Measurements from ENCODE around the gene ZHX3.

Gene ZHX3

DNA sequence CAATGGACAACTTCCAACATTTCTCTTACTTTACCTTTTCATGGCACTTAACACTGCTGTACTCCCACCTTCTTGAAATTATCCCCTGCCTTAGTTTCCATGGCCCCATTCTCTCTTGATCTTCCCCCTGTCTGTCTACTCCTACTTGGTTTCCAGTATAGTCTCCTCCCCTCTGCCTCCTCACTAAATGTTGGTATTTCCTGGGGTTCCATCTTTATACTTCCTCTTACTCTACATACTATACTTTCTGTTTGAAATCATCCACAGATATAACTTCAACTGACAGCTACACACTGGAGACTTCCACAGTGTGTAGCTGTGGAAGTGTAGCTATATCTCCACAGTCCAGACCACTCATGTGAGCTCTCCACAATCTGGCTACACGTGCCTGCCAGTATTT lies 13.5 kb downstream of the ZHX3 start:
- no peak for DNase-seq (ENCODE audit: low read depth, low spot score)

GRCh38 chr20:41300886-41301285 lies 16.6 kb downstream of the ZHX3 start:
- DNase-seq (ENCODE audit: low read depth, low spot score): no peak

GRCh38 chr20:41300383-41300782 lies 17.1 kb downstream of the ZHX3 start:
- no peak for DNase-seq (ENCODE audit: low read depth, low spot score)

DNA sequence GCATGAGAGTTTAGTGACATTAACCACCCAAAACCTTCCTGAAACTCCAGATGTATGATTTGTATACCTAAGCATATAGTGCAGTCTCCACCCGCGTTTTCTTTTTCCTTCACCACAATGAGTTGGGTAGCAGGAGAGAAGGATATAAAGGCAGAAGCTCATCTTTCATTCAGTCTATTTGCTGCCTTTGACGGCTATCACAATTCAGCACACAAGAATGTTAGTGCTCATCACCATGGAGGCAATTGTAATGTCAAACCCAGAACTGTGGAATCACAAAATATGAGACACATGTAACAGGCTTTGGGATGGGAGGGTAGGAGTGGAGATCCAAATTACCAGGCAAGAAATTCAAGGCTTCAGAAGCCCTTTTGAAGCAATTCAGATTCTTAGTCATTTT lies 17.6 kb downstream of the ZHX3 start:
- DNase-seq (ENCODE audit: low read depth, low spot score): no peak

- no peak for DNase-seq (ENCODE audit: low read depth, low spot score)
Measured at GRCh38 chr20:41293269-41294037, 24.1 kb downstream of the ZHX3 start.

DNA sequence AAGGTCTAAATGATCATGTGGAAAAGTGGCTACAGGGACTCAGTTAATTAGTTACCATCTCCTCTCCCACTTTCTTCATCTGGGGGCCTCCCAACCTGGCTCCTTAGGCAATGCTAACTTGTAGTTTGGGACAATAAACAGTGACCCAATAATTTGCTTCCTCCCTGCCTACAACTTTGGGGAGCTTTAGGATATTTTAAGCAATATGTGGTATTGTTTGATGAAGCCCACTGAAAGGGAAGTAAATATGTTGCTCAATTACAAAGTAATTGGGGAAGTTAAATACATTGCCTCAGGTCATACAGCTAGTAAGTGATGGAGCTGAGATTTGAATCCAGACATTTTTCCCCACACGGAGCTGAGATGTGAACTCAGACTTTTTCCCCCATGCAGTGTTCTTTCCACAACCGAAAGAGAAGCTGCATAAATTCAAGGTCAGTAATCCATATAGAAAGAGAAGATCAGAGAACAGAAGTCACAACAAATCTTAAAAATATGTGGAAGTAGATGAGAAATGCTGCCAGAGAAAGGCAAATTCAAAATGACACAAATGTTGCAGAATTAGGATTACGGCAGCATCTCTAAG lies 26.6 kb downstream of the ZHX3 start:
- DNase-seq (ENCODE audit: low read depth, low spot score): no peak

- no peak for DNase-seq (ENCODE audit: low read depth, low spot score)
Measured at GRCh38 chr20:41287327-41287726, 30.2 kb downstream of the ZHX3 start.

DNA sequence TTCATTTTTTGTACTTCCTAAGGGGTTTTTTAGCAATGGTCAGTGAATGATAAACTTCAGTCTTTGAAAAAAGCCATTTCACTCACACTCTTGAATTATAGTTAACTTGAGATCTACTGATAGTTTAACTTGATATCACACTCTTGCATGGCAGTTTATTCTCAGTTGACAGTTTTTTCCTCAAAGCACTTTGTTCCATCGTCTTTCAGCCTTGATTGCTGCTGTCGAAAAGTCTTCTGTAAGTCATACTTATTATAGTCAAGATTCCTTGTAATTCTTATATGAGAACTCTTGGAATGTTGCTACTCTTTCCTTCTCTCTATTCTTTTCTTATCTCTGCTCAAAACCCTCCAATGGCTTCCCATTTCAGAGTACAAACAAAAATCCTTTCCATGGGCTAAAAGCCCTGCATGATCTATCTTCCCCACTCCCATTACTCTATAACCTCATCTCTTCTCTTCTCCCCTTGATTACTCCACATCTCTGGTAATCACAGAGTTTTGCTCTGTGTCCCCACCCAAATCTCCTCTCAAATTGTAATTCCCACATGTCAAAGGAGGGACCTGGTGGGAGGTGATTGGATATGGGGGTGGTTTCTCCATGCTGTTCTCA lies 31.2 kb downstream of the ZHX3 start:
- DNase-seq (ENCODE audit: low read depth, low spot score): no peak

- DNase-seq (ENCODE audit: low read depth, low spot score): no peak
Measured at GRCh38 chr20:41279546-41280225, 37.8 kb downstream of the ZHX3 start.

DNA sequence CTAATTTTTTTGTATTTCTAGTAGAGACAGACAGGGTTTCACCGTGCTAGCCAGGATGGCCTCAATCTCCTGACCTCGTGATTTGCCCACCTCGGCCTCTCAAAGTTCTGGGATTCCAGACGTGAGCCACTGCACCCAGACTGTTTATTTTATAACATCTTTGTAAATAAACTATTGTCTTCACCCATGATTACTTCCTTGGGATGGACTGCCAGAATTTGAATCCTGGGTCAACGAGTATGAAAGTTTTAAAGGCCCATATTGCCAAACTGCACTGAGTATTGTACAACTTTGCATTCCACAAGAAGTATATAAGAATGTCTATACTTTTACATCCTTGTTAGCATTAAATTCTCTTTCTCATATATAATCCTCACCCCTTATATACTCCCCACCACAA lies 38.6 kb downstream of the ZHX3 start:
- no peak for DNase-seq (ENCODE audit: low read depth, low spot score)

DNA sequence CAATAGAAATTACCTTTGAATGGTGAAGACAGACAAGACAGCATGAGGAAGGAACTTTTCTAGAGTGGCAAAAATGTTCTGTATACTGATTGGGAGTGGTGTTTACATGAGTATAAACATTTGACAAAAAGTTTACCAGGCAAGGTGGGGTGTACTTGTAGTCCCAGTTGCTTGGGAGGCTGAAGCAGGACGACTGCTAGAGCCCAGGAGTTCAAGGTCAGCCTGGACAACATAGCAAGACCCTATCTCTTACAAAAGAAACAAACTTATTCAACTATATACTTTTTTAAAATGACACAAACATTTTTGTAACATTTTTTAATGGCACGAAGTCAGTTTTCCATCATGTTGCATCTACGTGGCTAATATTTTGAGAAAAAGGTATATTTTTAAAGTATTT lies 40.5 kb downstream of the ZHX3 start:
- DNase-seq (ENCODE audit: low read depth, low spot score): no peak

DNA sequence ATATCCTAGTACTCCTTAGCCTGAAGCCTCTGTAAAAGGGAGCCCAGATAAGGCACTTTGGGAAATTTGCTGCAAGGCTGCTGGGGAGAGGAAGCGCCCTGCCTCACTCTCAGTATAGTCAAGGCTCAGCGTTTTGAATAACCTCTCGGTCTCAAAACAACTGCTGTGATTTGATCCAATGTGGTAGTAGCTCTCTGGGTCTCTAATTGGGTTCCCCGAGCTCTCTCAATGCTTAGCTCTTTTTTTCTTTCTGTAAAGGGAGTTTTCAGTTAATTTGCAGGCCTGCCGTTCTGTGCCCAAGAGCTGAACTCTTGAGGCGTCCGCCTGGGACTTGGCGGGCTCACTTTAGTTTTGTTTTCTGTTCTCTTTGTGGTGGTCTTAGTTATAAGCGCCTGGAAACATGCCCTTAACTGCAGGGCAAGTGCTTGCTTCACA lies 41.2 kb downstream of the ZHX3 start:
- DNase-seq (ENCODE audit: low read depth, low spot score): no peak

- DNase-seq (ENCODE audit: low read depth, low spot score): no peak
Measured at GRCh38 chr20:41275301-41275731, 42.2 kb downstream of the ZHX3 start.

- no peak for DNase-seq (ENCODE audit: low read depth, low spot score)
Measured at GRCh38 chr20:41274152-41274551, 43.4 kb downstream of the ZHX3 start.

DNA sequence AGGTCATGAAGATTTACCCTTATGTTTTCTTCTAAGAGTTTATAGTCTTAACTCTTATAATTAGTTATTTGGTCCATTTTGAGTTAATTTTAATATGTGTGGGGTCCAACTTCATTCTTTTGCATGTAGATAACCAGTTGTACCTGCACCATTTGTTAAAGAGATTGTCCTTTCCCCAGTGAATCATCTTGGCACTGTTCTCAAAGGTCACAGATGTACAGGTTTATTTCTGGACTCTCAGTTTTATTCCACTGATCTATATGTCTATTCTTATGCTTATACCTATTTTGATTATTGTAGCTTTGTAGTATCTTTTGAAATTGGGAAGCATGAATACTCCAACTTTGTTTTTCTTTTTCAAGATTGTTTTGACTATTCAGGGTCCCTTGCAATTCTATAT lies 44.1 kb downstream of the ZHX3 start:
- DNase-seq (ENCODE audit: low read depth, low spot score): no peak

DNA sequence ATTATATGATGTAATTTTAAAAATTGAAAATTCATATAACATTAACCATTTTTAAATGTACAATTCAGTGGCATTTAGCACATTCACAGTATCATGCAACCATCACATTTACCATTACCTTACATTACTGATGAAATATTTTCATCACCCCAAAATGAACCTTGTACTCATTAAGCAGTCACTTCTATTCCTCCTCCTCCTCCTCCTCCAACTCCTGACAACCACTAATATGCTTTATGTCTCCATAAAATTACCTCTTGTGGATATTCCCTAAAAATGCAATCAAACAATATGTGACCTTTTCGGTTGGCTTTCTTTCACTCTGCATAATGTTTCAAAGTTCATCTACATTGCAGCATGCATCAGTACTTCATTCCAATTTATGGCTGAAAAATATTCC lies 45.2 kb downstream of the ZHX3 start:
- DNase-seq (ENCODE audit: low read depth, low spot score): no peak

DNA sequence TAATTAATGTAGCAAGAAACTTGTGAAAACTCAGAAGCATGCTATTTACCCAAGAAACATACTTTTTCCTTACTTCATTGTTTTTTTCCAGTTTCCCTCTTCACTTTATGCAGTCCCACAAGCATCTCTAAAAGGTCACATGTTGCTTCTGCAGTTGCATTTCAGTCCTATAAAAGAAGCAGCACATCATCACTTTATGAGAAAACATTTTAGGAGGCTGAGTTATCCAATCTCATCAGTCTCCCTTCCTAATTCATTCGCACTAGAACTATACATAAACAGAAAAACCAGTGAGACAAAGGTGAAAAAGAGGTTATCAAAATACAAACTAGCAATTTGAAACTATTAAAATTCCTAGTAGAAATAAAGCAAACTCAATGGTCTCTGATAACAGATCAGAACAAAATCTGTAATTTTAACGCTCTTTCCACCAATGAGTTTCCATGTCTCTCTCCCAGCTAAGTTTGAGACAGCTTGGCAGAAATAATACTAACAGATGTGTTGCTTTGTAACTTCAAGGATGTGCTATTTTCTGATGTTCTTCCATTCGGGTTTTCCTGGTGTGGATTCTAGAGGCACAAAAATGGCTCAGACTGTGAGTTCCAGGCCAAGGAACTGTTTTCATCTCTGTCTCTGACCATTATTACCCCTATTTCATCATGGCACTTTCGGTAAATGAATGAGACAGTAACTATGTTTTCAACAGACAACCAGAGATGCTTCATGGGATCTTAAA lies 48.4 kb downstream of the ZHX3 start:
- DNase-seq (ENCODE audit: low read depth, low spot score): no peak

GRCh38 chr20:41268402-41268801 lies 49.1 kb downstream of the ZHX3 start:
- no peak for DNase-seq (ENCODE audit: low read depth, low spot score)

GRCh38 chr20:41265938-41266337 lies 51.6 kb downstream of the ZHX3 start:
- no peak for DNase-seq (ENCODE audit: low read depth, low spot score)

GRCh38 chr20:41264819-41265218 lies 52.7 kb downstream of the ZHX3 start:
- DNase-seq (ENCODE audit: low read depth, low spot score): no peak

DNA sequence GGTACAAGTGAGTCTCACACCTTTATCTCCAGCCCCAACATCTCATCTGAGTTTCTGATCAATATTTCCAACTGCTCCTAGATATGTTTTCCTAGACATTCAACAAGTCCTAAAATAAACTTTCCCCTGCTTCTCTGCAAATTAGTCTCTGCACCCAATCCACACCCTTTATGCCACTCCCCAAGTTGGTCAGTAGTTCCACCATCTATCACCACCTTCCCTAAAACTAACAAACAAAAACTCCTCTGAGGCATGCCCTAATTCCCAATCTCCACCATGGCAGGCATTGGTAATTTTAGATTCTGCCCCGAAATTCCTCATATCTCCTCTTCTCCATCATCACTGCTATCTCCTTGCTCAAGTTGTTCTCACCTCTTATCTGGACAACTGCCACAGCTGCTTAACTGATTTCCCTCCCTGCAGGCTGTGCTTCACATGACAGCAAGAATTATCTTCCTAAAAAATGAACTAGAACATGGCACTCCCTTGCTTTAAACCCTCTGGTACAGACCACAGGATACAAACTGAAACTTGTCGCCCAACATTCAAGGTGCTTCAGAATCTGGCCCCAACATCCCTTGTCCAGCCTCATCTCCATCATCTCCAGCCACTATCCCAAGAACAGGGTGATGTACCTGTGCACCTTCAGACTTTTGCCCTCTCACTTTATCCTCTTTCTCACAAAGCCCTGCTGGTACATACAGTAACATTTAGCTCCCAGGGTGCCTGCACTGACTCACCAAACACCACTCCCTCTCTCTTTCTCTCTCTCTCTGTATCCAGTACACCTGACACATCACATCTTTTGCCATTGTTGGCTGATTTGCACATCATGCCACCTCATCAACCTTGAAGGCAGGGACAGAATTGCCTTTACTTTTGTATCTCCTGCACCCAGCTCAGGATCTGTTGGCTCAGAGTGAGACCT lies 55.5 kb downstream of the ZHX3 start:
- DNase-seq (ENCODE audit: low read depth, low spot score): no peak

All from activated naive CD8-positive, alpha-beta T cell treated with anti-CD3 and anti-CD28 coated beads, Interleukin-2, amount 50 U/mL, for 16 hours (primary cell).